HG03378 (cell line): Measurements from ENCODE around the gene LRMDA.

ENCODE experiments used
- ATAC-seq: cut with Tn5 transposase; IDR thresholded peaks from one replicate; pipeline ENCODE4 v1.9.1; 2021; ENCODE audit warnings: mild to moderate bottlenecking, moderate library complexity; ENCODE audit not compliant: unreplicated experiment

The LRMDA gene

GRCh38 chr10:75470901-75471300 lies 39.5 kb downstream of the LRMDA start:
- ATAC-seq, result no peak

- ATAC-seq, result no peak
Measured at GRCh38 chr10:75472685-75473084, 41.3 kb downstream of the LRMDA start.

DNA sequence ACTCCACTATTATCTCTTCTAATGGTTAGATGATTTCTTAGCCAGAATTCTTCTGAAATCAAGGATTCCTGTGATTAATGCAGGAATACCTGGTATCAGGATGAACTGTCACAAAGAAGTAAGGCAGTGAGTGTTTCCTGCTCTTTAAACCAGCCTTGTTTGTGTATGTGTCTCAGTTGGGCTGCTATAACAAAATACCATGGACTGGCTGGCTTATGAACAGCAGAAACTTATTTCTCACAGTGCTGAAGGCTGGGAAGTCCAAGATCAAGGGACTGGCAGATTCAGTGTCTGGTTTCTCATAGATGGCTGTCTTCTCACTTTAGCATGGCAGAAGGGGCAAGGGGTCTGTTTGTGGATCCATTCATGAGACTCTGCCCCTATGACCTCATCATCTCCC lies 42.7 kb downstream of the LRMDA start:
- ATAC-seq, result no peak

DNA sequence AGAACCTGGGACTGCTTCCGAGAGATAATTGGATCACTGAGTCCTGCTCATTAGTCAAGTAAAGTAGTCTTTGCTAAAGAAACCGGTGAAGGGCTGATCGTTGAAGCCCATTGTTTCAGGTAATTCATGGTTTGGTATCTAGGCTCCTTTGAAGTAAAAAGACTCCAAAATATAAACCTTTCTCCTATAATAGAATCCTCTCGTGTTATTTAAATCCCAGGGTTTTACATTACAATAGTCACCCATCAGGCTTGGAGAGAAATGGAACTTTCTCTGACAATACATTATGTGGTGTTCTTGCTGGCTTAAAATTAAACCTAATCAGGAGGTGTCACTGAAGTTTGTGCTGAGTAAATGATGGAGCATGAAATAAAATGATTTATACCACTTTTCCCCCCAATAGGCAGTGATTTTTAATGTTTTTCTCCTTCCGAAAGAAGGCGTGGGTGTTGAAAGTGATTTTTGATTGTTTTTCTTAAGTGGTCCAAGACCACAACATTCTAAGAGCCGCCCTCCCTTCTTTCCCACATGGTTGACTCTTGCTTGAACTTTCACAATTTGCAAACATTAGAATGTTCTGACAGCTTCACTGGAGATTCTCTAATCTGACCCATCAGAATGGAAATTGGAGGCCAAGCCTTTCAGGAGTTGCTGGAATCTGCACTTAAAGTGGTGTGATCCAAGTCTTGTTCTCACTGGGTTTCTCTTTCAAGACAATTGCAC lies 44.2 kb downstream of the LRMDA start:
- ATAC-seq, result no peak

DNA sequence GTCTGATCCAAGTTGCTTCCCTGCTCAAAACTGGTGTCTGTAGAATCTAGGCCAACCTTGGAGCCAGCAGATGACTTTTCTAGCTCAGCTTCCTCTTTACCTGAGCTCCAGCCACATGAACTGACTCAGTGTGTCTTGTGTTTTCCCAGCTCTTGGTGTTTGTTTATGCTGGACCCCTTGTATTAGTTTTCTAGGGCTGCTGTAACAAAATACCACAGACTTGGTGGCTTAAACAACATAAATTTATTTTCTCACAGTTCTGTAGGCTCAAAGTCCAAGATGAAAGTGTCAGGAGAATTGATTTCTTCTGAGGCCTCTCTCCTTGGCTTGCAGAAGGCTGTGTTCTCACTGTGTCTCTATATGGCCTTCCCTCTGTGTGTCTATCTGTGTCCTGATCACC lies 45.1 kb downstream of the LRMDA start:
- no peak for ATAC-seq

DNA sequence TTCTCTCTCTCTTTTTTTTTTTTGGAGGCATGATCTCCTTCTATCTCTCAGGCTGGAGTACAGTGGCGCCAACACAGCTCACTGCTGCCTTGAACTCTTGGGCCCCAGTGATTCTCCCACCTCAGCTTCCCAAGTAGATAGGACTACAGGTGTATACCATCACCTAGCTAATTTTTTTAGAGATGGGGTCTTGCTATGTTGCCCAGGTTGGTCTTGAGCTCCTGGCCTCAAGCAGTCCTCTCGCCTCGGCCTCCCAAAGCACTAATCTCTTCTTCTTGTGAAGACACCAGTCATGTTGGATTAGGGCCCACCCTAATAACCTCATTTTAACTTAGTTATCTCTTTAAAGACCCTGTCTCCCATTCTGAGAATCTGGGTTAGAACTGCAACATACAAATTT lies 45.6 kb downstream of the LRMDA start:
- no peak for ATAC-seq

DNA sequence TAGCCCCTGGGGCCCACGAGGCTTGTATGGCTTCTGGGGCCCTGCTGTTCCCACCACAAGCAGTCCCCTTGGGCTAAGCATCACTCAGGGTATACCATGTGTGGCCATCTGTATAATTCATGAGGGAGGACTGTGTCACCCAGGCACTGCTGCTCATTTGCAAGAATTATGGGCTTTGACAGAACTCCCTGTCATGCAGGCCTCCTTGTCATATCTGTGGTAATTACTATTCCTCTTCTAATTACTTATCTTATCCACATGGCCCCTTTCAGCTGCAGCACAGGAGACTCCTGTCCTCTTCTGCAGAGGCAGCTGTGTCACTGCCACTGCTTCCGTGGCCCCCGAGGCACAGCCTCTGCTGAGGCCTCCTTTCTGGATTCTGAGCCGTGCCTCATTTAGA lies 46.3 kb downstream of the LRMDA start:
- ATAC-seq, result no peak

- no peak for ATAC-seq
Measured at GRCh38 chr10:75480374-75480773, 49.0 kb downstream of the LRMDA start.

DNA sequence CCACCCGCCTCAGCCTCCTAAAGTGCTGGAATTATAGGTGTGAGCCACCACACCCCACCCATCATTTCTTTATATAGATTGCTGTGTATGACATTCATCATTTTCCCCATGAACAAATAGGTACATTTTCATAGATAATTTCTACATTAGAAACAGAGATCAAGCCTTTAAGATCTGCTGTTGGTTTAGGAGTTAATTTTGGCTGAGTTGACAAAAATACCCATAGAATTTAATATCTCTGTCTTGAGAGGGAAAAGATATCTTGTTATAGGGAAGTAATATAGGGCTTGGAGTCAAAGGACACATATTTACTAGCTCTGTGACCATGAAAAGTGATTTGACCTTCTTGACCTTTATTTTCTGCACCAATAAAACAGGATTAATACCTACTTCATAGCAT lies 51.8 kb downstream of the LRMDA start:
- ATAC-seq, result no peak

DNA sequence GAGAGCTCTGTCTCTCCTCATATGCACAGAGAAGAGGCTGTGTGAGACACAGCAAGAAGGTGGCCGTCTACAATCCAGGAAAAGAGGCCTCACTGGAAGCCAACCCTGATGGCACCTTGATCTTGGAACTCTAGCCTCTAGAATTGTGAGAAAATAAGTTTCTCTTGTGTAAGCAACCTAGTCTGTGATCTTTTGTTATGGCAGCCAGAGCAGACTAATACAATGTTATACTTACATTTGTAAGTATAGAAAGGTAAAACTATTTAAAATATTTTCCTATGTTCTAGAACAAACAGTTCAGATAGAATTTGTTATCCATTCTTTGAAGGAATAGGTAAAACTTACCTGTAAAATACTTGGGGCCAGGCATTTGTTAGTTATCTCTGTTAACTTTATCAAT lies 53.3 kb downstream of the LRMDA start:
- ATAC-seq, result no peak

DNA sequence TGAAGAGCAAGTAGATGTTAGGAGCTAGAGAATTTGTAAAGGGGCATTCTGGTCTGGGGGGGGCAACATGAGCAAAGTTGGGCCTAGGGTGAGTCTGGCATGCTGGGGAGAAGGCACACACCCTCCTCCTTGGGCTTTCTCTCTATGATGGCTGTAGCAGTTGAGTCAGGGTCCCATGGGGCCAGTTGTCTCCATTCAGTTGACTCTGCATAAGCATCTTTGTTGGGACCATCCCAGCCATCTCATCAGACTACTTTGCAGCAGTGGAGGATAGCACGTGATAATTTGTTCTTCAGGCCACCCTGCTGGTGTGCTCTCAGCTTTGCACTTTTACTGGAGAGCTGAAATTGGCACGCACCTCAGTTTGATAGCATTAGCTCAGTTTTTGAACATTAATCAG lies 55.2 kb downstream of the LRMDA start:
- ATAC-seq, result no peak

DNA sequence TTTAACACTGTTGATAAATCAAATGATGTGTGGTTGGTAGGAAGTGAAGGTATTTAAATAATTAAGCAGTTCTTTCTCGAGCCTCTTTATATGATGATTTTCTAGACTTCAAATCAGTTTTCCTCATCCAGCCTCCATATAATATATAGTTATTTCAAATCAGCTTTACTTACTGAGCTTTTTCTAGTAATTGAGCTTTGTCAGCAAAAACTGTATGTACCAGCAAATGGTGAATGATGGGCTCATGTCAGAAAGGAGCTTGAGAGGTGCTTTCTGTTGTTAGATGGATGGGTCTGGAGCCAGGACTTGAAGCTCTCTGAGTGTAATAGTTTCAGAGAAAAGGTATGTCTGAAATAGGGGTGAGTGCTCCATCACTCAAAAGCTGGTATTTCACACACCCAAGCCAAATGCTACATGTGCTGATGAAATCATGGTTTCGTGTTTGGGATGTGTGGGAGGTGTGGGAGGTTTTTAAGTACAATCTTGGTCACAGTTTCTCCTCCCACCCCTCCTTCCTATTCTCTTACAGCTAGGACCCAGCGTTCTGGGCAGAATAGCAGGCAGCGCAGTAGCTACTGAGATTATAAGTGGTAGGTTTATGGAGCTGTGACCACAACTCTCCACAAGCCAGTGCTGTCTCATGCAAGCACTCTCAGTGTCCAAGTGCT lies 55.8 kb downstream of the LRMDA start:
- ATAC-seq, result no peak

DNA sequence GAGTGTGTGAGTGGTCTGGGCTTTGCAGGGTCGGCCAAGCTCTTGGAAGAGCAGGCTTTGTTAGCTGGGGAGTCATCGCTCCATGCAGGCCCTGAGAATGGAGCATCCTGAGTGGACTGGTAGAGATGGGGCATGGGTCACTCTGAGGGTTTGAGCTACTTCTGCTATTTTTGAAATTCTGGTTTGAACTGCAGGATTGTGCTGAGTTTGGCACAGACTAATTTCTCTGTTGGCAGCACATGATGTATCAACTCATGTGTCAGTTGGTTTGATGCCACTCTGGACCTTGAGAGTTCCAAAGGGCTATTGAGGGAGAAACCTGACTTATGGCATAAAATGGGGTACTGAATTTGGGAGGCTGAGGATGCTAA lies 56.3 kb downstream of the LRMDA start:
- ATAC-seq, result no peak

DNA sequence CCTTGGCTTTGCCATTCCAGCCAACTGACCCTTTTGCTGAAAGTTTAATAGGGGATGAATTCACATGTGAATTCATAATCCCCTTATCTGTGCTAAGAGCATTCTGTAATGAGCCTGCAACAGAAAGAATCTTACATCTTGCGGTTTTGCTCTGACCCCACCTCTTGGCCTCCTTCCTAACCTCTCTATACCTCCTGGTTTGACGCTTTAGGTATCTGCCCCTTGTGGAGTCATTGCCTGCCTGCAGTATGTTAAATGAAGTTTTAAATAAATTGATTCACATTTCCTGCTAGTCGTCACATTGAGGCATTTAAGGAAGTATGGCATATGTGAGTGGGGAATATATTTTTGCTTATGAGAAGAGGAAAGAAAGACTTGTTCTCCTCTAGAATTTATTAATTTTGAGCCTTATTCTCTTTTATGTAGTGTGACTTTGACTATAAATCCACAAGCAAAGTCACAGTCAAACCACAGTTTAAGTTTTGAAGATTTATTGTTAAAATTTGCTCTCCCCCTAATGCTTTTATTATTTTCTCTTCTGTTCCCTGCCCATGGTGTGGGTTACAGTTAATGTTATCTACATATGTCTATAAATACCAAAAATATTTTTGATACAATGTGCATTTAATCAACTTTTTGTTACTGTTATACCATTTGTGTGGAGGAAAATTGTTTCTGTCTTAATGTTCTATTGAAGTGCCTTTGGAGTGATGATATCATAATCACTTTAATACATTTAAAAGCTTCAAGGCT lies 60.9 kb downstream of the LRMDA start:
- ATAC-seq, result no peak

GRCh38 chr10:75493464-75493863 lies 62.0 kb downstream of the LRMDA start:
- ATAC-seq, result no peak

- ATAC-seq, result no peak
Measured at GRCh38 chr10:75495434-75496190, 64.2 kb downstream of the LRMDA start.

- no peak for ATAC-seq
Measured at GRCh38 chr10:75496191-75496567, 64.8 kb downstream of the LRMDA start.

DNA sequence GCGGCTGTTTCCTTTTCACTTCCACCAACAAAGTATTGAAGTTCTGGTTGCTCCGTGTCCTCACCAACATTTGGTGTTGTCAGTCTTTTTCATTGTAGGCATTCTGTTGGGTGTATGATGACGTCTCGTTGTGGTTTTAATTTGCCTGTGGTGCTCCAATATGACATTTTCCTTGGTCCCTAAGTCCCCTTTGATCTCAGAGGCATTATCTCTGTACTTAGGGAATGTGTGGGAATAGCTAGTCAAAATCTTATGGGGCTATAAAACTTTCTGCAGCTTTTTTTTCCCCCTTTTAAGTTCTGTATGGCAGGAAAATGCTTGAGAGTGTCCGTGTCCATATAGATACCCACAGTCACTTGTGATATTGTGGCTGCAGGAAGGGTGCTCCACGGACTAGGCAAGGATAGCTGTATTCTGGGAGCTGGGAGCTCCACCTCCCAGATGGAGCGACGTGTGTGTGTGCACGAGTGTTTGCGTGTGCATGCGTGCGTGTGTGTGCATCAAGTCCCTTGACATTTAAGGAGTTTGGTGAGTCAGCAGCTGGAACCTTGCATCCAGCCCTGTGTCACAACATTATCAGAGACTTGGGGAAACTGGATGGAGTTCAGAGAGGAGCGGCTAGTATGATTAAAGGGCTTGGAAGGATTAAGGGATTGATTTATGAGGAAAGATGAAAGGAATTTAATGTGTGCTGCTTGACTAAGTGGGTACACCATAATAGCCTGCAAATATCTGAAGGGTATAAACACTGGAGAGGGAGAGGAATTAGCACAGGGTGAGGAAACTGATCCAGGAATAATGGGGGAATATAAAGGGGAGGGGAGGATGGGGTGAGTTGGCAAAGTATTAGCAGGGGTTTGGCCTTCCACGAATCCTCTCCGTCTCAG lies 66.8 kb downstream of the LRMDA start:
- no peak for ATAC-seq

GRCh38 chr10:75498884-75499350 lies 67.5 kb downstream of the LRMDA start:
- no peak for ATAC-seq

DNA sequence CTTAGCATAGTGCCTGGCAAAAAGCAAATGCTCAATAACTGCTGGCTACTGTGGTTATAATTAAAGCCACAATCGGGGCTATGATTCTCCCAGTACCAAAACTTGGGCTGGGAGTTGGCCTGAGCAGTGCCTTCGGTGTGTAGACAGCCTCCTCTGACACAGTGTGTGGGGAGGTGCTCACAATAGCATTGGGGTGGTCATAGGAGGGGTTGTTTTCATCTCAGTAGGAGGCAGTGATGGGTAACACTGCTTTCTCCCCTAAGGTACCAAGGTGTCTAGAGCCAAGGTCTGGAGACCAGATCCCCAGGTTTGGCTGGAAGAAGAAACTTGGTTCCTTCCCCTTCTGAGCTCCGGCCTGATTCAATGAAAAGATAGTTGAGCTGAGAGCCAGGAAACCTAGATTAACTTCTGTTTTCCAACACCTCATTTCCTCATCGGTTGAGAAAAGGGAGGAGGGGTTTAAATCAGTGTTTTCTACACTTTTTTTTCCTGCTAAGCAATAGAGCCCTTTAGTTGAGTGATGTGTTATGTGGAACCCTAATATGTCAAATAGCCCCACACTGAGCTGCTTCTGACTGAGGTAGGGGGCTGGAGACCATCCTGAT lies 68.2 kb downstream of the LRMDA start:
- ATAC-seq, result no peak
